GM18951 (cell line): Measurements from ENCODE around the gene LHX4.

ENCODE experiments used
- POLR2A ChIP-seq: IDR thresholded peaks from 4 replicates; pipeline ENCODE4 v1.6.1; 2011; ENCODE audit warnings: mild to moderate bottlenecking; ENCODE audit not compliant: insufficient read length, insufficient read depth; ENCODE audit errors: extremely low read depth
- in situ Hi-C: fragments of 300-500 bp; cut with MboI; formaldehyde crosslinking; loops from one replicate; pipeline ENCODE4 v1.12.0; 2022; ENCODE audit warnings: low sequenced_read_pairs, mixed read lengths, inconsistent platforms; ENCODE audit not compliant: unreplicated experiment

LHX4 gene

GRCh38 chr1:180190091-180190490 lies 40.0 kb upstream of the LHX4 start:
- no peak for TF ChIP-seq POLR2A
- in situ Hi-C loops, result loop anchor here (25.0 kb wide), 1 partner anchor 478 kb away; no protein-coding TSS in a partner anchor

DNA sequence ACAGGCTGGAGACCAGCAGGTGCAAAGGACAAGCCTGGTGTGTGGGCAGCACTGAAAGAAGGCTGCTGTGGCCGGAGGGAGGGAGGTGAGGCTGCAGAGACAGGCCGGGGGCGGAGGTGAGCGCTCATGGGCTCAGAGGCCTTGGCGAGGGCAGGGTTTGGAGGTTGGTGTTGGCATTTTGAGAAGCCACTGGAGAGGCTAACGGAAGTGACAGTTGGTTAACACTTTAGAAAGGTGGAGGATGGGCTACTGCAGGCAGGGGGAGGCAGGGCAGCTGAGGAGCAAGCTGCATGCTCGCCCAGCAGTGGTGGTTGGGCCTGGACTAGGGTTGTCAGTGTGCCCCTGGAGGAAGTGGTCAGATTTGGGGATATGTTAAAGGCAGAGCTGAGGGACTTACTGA lies 37.9 kb upstream of the LHX4 start:
- in situ Hi-C loops, result loop anchor here (25.0 kb wide), 1 partner anchor 480 kb away; no protein-coding TSS in a partner anchor
- no peak for TF ChIP-seq POLR2A

GRCh38 chr1:180193141-180194047 lies 36.7 kb upstream of the LHX4 start:
- no peak for TF ChIP-seq POLR2A
- in situ Hi-C loops, result loop anchor here (25.0 kb wide), 1 partner anchor 481 kb away; no protein-coding TSS in a partner anchor

- in situ Hi-C loops, result loop anchor here (25.0 kb wide), 1 partner anchor 482 kb away; no protein-coding TSS in a partner anchor
- TF ChIP-seq POLR2A, result no peak
Observed at GRCh38 chr1:180194048-180194425, 36.0 kb upstream of the LHX4 start.

DNA sequence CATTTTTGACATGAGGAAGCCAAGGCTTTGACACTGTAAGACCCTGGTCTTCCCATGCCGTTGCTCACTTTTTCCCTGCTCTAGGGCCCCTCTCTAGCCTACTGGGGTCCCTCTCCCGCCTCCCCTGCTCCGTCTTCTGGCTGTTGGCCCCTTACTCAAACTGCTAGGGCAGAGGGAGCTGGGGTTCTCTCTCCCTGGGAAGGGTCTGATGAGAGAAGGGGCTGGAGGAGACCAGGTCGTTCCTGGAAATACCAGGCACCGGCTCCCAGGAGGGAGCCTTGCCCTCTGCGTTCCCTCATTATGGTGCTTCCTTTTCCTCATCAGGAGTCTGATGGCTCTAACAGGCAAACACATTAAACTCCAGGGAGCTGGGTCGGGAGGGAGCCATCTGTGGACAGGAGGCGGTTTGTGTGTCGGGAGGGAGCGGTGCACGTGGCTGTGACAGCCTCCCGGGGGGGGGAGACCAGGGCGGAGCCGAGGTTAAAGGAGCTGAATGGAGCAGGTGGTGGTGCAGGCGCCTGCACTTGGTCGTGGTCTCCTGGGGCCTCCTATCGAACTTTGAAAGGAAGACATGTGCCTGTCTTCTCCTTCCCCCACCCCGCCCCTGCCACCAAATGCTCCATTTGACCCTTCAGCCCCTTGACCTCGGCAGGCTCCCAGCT lies 35.4 kb upstream of the LHX4 start:
- in situ Hi-C loops, result loop anchor here (25.0 kb wide), 1 partner anchor 482 kb away; no protein-coding TSS in a partner anchor
- no peak for TF ChIP-seq POLR2A

DNA sequence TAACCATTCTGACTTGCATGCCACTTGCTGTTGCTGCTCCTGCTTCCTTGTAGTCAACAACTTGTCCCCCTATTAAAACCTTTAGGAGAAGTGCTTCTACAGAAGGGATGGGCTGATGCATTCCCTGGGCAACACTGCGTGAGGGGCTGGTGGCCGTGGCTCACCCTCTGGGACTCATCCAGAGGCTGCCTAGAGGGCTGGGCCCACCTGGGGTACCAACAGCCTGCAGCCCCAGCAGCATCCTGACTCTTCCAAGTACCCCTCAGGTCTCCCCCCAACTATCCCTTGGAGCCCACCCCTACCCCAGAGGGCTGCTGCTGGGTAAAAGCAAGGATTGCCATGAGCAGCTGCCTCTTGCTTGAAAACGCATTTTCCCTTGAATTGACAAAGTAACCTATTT lies 34.7 kb upstream of the LHX4 start:
- no peak for TF ChIP-seq POLR2A
- in situ Hi-C loops, result loop anchor here (25.0 kb wide), 1 partner anchor 483 kb away; no protein-coding TSS in a partner anchor

DNA sequence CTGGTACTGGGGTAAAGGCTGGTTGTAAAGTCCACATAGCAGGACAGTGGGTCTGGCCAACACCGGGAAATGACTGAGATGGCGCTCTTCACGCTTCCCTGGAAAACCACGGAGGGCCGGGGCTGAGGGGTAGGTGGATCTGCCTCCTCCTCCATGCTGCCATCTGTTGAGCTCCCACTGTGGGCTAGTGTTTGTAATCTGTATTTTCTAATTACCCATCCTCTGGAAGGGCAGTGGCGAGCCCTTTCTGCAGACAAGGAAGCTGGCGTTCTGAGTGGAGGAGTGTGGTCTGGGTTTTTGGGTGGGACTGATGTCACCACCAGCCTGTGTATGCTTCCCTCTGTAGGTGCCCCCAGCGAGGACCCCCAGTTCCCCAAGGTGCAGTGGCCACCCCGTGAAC lies 34.1 kb upstream of the LHX4 start:
- no peak for TF ChIP-seq POLR2A
- in situ Hi-C loops, result loop anchor here (25.0 kb wide), 1 partner anchor 484 kb away; no protein-coding TSS in a partner anchor

- in situ Hi-C loops, result loop anchor here (25.0 kb wide), 1 partner anchor 484 kb away; no protein-coding TSS in a partner anchor
- no peak for TF ChIP-seq POLR2A
Observed at GRCh38 chr1:180196436-180197003, 33.5 kb upstream of the LHX4 start.

DNA sequence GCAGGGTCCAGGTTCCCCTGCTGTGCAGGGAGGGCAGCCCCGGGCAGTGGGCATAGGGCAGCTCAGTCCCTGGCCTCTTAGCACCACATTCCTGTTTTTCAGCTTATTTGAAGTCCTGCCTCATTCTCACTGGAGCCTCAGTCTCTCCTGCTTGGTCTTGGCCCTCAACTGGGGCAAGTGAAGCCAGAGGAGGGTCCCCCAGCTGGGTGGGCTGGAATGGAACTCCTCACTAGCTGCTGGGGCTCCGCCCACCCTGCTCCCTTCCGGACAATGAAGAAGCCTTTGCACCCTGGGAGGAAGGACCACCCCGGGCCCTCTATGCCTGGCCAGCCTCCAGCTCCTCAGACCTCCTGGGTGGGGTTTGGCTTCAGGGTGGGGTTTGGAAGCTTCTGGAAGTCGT lies 32.8 kb upstream of the LHX4 start:
- no peak for TF ChIP-seq POLR2A
- in situ Hi-C loops, result loop anchor here (25.0 kb wide), 1 partner anchor 485 kb away; no protein-coding TSS in a partner anchor

DNA sequence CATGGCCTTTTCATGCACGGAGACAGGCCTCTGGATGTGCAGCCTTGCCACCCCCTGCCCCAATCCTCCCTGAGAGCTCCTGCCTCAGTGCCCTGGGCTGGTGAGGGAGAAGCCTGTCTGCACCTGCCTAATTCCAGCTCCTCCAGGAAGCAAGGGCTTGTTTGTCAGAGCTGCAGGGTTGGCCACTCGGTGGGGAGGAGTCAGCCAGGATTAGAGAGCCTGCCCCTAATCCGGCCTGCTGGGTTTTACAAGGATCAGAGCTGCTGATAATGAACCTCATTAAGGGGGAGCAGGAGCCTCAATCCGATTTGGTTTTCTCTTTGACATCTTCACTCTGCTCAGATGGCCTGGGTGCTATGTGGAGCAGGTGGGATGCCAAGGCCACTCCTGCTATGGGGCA lies 31.9 kb upstream of the LHX4 start:
- in situ Hi-C loops, result loop anchor here (25.0 kb wide), 1 partner anchor 486 kb away; no protein-coding TSS in a partner anchor
- no peak for TF ChIP-seq POLR2A

- no peak for TF ChIP-seq POLR2A
- in situ Hi-C loops, result loop anchor here (25.0 kb wide), 1 partner anchor 486 kb away; no protein-coding TSS in a partner anchor
Observed at GRCh38 chr1:180198611-180199010, 31.5 kb upstream of the LHX4 start.

GRCh38 chr1:180199018-180199417 lies 31.0 kb upstream of the LHX4 start:
- TF ChIP-seq POLR2A, result no peak
- in situ Hi-C loops, result loop anchor here (25.0 kb wide), 1 partner anchor 487 kb away; no protein-coding TSS in a partner anchor
